Chondrocyte (in vitro differentiated cells): Measurements from ENCODE around the gene MRPL28. TPM values are rescaled to one million over a fixed set of nuclear protein-coding genes. Genes with fewer than 3 reads are reported as not detected.

Experiments used
- DNase-seq: peaks from one replicate; pipeline ENCODE4 v3.0.0; 2021; ENCODE audit warnings: mixed read lengths, low spot score
- H3K27ac Mint-ChIP-seq: one replicate; pipeline ENCODE4 v1.8.0; 2021; ENCODE audit warnings: mild to moderate bottlenecking, moderate library complexity, mixed read lengths; ENCODE audit not compliant: unreplicated experiment
- H3K27me3 Mint-ChIP-seq: 2 replicates; pipeline ENCODE4 v1.8.0; 2021; ENCODE audit warnings: low read depth, mixed read lengths
- H3K36me3 Mint-ChIP-seq: 2 replicates; pipeline ENCODE4 v1.8.0; 2021; ENCODE audit warnings: low read depth, mixed read lengths
- H3K4me1 Mint-ChIP-seq: 2 replicates; pipeline ENCODE4 v1.8.0; 2021; ENCODE audit warnings: low read depth, mild to moderate bottlenecking, mixed read lengths
- H3K4me3 Mint-ChIP-seq: one replicate; pipeline ENCODE4 v1.8.0; 2021; ENCODE audit warnings: mild to moderate bottlenecking, moderate library complexity, mixed read lengths; ENCODE audit not compliant: unreplicated experiment
- H3K9me3 Mint-ChIP-seq: 2 replicates; pipeline ENCODE4 v1.8.0; 2021; ENCODE audit warnings: low read depth, mixed read lengths
- total RNA-seq: library from RNA; stranded (reverse); gene quantifications from 3 replicates; pipeline ENCODE4 v1.2.1, GENCODE V29; 2021
- TF ChIP-seq, protein P1 (sequence below): fragments of 200-600 bp; sonication (generic); IDR thresholded peaks from 2 replicates; pipeline ENCODE4 v1.5.0; 2021; ENCODE audit warnings: antibody characterized with exemption, mild to moderate bottlenecking, moderate library complexity

The MRPL28 gene
- total RNA-seq, 1 donor from 2014 or later = 53.4 TPM

DNA sequence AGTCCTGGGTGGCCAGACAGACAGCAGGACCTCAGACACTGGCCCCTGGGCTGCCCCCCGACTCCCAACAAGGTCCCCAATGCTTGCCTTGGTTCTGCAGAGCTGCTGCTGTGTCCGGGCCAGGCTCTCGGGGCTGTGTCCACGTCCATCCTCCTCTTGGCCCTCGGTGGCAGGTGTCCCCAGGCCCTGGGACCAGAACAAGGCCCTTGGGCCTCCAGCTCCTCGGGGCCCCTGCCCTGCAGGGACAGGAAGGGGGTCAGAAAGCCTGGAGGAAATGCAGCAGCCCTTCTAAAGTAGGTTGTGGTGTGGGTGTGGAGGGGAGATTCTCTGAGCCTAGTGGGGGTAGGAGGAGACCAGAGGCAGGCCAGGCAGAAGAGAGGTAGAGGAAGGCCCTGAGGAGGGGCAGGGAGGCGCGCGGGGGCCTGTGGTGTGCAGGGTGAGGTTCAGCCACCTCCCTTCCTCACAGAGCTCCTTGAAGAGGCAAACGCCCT is 15.3 kb downstream of the MRPL28 start:
- TF ChIP-seq, protein P1, sequence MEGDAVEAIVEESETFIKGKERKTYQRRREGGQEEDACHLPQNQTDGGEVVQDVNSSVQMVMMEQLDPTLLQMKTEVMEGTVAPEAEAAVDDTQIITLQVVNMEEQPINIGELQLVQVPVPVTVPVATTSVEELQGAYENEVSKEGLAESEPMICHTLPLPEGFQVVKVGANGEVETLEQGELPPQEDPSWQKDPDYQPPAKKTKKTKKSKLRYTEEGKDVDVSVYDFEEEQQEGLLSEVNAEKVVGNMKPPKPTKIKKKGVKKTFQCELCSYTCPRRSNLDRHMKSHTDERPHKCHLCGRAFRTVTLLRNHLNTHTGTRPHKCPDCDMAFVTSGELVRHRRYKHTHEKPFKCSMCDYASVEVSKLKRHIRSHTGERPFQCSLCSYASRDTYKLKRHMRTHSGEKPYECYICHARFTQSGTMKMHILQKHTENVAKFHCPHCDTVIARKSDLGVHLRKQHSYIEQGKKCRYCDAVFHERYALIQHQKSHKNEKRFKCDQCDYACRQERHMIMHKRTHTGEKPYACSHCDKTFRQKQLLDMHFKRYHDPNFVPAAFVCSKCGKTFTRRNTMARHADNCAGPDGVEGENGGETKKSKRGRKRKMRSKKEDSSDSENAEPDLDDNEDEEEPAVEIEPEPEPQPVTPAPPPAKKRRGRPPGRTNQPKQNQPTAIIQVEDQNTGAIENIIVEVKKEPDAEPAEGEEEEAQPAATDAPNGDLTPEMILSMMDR = no peak
- H3K27me3 Mint-ChIP-seq = no peaks in the 10 kb centered on the region
- peaks cover 12% of the 10 kb centered on the region for H3K4me1 Mint-ChIP-seq
- no peak overlapping the region for H3K4me3 Mint-ChIP-seq
- H3K9me3 Mint-ChIP-seq = no peaks in the 10 kb centered on the region
- H3K27ac Mint-ChIP-seq = no peak overlapping the region
- no peak for DNase-seq
- H3K36me3 Mint-ChIP-seq = no peaks in the 10 kb centered on the region

DNA sequence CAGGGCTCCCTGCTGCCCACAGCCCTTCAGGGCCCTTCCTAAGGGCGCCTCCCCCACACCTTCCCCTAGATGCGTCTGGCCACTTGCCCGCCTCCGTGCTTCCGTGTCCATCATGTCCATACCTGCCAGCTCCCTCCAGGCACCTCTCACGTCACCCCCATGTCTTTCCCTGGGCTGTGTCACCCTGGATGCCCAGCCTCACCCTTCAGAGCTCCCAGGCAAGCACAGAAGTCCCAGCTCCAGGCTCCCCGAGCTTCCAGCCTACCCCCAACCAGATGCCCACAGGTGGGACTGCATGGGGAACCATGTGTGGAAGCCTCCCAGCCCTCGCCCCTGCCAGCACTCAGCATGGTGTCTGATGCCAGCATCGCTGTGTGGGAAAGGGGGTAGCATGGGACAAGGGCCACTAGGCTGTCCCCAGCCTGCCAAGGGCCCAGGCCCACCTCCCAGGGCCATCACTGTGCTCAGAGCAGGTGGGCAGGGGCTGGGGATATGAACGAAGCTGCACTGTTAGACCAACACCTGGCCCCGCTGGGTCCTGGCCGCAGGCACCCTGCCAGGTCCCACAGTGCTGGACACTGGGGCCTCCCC is 16.0 kb downstream of the MRPL28 start:
- Mint-ChIP-seq H3K4me1 (peaks cover 12% of the 10 kb centered on the region), H3K27ac (no peak overlapping the region), H3K4me3 (no peak overlapping the region), H3K36me3 (no peaks in the 10 kb centered on the region), H3K27me3 (no peaks in the 10 kb centered on the region), H3K9me3 (no peaks in the 10 kb centered on the region)
- TF ChIP-seq, protein P1 = no peak
- no peak for DNase-seq

DNA sequence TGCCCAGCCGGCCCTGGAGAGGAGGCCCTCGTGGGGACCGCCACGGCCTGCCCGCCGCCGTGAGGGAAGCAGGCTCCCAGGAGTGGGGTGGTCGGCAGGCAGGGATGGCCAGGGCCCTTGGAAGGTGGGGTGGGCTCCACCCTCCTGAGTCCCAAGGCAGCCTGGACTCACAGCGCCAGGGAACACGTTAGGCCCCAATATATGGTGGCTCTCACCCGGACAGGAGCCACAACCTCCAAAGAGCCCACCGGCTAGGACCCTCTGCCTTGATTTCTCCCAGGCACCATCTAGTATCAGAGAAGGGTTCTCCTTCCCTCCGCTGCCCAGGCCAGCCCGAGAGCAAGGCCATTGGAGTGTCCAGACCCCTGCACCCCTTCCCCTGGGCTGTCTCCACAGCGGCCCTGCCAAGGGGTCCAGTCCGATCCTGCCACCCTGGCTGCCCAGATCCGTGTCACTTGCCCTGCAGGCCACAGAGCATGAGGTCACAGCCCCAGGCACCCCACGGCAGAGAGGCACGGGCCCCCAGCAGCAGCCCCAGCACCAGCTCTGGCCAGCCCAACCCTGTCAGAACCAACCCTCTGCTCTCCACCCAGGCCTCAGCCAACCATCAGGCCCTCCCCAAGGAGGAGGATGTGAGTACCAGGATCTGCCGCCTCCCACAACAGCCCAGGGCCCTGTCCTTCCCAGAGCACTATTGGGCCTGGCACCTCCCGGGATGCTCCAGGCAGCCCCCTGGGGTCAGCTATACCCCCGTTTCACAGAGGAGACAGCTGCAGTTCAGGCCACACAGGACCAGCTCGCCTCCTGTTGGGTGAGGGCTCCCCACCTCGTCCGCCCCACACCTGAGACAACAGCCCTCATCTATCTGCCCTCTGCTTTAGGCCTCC is 16.7 kb downstream of the MRPL28 start:
- TF ChIP-seq, protein P1 = no peak
- DNase-seq = no peak
- peaks cover 12% of the 10 kb centered on the region for H3K4me1 Mint-ChIP-seq
- no peaks in the 10 kb centered on the region for H3K36me3 Mint-ChIP-seq
- H3K27me3 Mint-ChIP-seq = no peaks in the 10 kb centered on the region
- H3K9me3 Mint-ChIP-seq = no peaks in the 10 kb centered on the region
- H3K4me3 Mint-ChIP-seq = no peak overlapping the region
- H3K27ac Mint-ChIP-seq = no peak overlapping the region

DNA sequence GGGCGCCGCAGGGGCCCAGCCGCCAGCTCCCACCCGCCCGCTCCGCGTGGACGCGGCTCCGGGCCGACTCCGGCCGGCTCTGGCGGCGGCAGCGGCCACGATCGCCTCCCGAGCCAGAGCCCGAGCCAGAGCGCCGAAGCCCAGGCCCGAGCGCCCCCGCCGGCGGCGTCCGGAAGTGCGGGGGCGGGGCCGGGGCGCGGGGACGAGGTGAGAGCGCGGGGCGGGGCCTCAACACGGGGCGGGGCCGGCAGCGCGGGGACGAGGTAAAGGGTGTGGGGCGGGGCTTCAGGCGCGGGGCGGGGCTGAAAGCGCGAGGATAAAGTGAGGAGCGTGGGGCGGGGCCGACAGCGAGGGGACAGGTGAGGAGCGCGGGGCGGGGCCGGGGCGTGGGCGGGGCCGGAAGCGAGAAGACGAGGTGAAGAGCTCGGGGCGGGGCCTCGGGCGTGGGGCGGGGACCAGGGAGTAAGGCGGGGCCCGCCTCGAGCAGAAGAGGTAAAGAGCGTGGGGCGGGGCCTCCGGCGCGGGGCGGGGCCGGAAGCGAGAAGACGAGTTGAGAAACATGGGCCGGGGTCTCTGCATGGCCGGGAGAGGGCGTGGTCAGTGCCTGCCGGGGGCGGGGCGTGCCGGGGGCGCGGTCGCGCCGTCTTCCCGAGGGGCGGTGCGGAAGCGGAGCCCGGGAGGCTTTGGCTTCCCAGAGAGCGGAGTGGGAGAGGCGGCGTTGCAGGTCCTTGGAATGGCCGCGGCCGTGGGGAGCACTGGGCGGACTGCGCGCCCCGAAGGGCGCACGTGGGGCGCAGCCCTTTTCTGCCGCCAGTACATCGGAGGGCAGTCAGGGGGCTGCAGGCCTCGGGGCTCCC is 17.6 kb downstream of the MRPL28 start, which contains the start of gene AXIN1:
TSS of gene AXIN1 (minus strand) at position 177 of the 857 bp plus-strand sequence. CDS start 5,698 bp downstream, outside the sequence.
- DNase-seq = peak; percentile 99
- H3K4me1 Mint-ChIP-seq = peaks cover 12% of the 10 kb centered on the region
- H3K36me3 Mint-ChIP-seq = no peaks in the 10 kb centered on the region
- H3K27ac Mint-ChIP-seq = peak within 1 kb of the TSS; percentile 80
- H3K4me3 Mint-ChIP-seq = peak within 1 kb of the TSS; percentile 79
- TF ChIP-seq, protein P1 = peak; percentile 71
- H3K9me3 Mint-ChIP-seq = no peaks in the 10 kb centered on the region
- no peaks in the 10 kb centered on the region for H3K27me3 Mint-ChIP-seq
